Measurements from ENCODE around the gene HEYL. TPM values are rescaled to one million over a fixed set of nuclear protein-coding genes. Genes with fewer than 3 reads are reported as not detected.

Gene HEYL
- total and polyA plus RNA-seq, 2 of the 8 experiments (the other 6 are each of a cell fraction or from before 2014, with no cell fraction given): 1.8 to 3.1 TPM

- TF ChIP-seq SIN3A (conservative IDR thresholded peaks at IDR 0.05 in 1 of 2, IDR thresholded peaks at IDR 0.05 in 1 of 2; ENCODE audit: low read depth in 1 of 2, low read length in 2 of 2) (no peak), SUZ12 (IDR thresholded peaks at IDR 0.05; ENCODE audit: low read length) (no peak), NANOG (IDR thresholded peaks at IDR 0.05; ENCODE audit: insufficient read depth, low read depth, low read length, poor library complexity, severe bottlenecking) (no peak), HDAC6 (IDR thresholded peaks at IDR 0.05; ENCODE audit: low read depth, low read length) (no peak), JUND (IDR thresholded peaks at IDR 0.05; ENCODE audit: low read length) (no peak)
These were observed 18.0 kb upstream of the HEYL start (continued) for GRCh38 chr1:39657402-39657801.
